Esophagus muscularis mucosa (tissue), 4 donors: ENCODE measurements around the gene VSTM2A.

Experiments used
- CTCF ChIP-seq, 3 experiments: fragments of 200-600 bp in 2 of 3; fragments of 450-650 bp in 1 of 3; sonication (generic) in 2 of 3; IDR thresholded peaks; one replicate each; pipeline ENCODE4 v1.5.1; 2017 to 2019; ENCODE audit warnings: antibody characterized with exemption in 3 of 3, mild to moderate bottlenecking in 2 of 3, moderate library complexity in 1 of 3
- EP300 ChIP-seq: sonication (generic); formaldehyde crosslinking; IDR thresholded peaks from one replicate; pipeline ENCODE4 v1.6.1; 2017; ENCODE audit warnings: antibody characterized with exemption
- POLR2A ChIP-seq: fragments of 450-650 bp; IDR thresholded peaks from one replicate; pipeline ENCODE4 v1.6.1; 2017; ENCODE audit warnings: antibody characterized with exemption, moderate library complexity, mild to moderate bottlenecking, low read depth

GRCh38 chr7:54544149-54544526 is 2.0 kb downstream of the VSTM2A start:
- no peak for TF ChIP-seq CTCF (IDR thresholded peaks at IDR 0.05)
- TF ChIP-seq EP300, result no peak
- no peak for TF ChIP-seq POLR2A
